ENCODE data around the gene EPB42.
"Not testable (repeated sequence)": the region's sequence is repeated elsewhere in the genome, so short reads cannot be mapped to it uniquely, and the experiment has no call there.

The EPB42 gene

DNA sequence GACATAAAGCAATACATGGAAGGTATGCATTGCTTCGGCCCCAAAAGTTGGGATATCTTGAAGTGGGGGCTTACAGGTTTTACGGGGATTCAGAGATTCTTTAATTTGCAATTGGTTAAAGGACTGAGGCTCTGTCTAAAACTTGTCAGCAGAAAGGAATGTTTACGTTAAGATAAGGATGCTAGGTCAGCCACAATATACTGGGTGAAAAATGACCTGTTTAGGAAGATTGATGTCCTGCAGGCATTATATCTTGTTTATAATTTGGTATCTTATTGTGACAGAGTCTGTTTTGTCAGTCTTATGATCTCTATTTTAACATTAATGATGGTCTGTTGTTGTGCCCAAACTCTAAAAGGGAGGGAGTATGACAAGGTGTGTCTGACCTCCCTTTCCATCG is 50.9 kb downstream of the EPB42 start:
- Histone ChIP-seq H3K9me3 (ENCODE audit: low read depth, low read length) (no peaks in the 10 kb centered on the region), H3K9ac (ENCODE audit: insufficient read length) (no peak overlapping the region), H3K4me3 (no peak overlapping the region), H3K36me3 (ENCODE audit: insufficient read depth, low read length) (no peaks in the 10 kb centered on the region), H3K27ac (no peak overlapping the region)
- no peak for DNase-seq (ENCODE audit: low read depth, low spot score)
- TF ChIP-seq EZH2 (IDR thresholded peaks at IDR 0.05) (no peak), POLR2AphosphoS5 (IDR thresholded peaks at IDR 0.05; ENCODE audit: borderline replicate concordance, low read depth, low read length) (no peak), FOXP2 (optimal IDR thresholded peaks at IDR 0.05; ENCODE audit: control extremely low read depth, extremely low read length, insufficient read depth) (no peak)

- H3K36me3 ChIP-seq (ENCODE audit: insufficient read depth, low read length) = no peaks in the 10 kb centered on the region
- H3K9me3 ChIP-seq (ENCODE audit: low read depth, low read length) = no peaks in the 10 kb centered on the region
- H3K9ac ChIP-seq (ENCODE audit: insufficient read length) = no peak overlapping the region
- H3K27ac ChIP-seq = no peak overlapping the region
- DNase-seq (ENCODE audit: low read depth, low spot score) = no peak
- H3K4me3 ChIP-seq = no peak overlapping the region
- no peak for TF ChIP-seq POLR2AphosphoS5 (IDR thresholded peaks at IDR 0.05; ENCODE audit: borderline replicate concordance, low read depth, low read length)
- TF ChIP-seq EZH2 (IDR thresholded peaks at IDR 0.05) = no peak
- TF ChIP-seq FOXP2 (optimal IDR thresholded peaks at IDR 0.05; ENCODE audit: control extremely low read depth, extremely low read length, insufficient read depth) = no peak
Observed at GRCh38 chr15:43168192-43169107, 52.4 kb downstream of the EPB42 start.

DNA sequence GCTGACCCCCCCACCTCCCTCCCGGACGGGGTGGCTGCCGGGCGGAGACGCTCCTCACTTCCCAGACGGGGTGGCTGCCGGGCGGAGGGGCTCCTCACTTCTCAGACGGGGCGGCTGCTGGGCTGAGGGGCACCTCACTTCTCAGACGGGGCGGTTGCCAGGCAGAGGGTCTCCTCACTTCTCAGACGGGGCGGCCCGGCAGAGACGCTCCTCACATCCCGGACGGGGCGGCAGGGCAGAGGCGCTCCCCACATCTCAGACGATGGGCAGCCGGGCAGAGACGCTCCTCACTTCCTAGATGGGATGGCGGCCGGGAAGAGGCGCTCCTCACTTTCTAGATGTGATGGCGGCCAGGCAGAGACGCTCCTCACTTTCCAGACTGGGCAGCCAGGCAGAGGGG is 53.6 kb downstream of the EPB42 start:
- H3K4me3 ChIP-seq; H3K9me3 ChIP-seq (ENCODE audit: low read depth, low read length); DNase-seq (ENCODE audit: low read depth, low spot score); H3K27ac ChIP-seq; H3K36me3 ChIP-seq (ENCODE audit: insufficient read depth, low read length); H3K9ac ChIP-seq (ENCODE audit: insufficient read length): not testable (repeated sequence)

- no peak for DNase-seq (ENCODE audit: low read depth, low spot score)
- Histone ChIP-seq H3K27ac (no peak overlapping the region), H3K9ac (ENCODE audit: insufficient read length) (no peak overlapping the region), H3K36me3 (ENCODE audit: insufficient read depth, low read length) (no peaks in the 10 kb centered on the region), H3K4me3 (no peak overlapping the region), H3K9me3 (ENCODE audit: low read depth, low read length) (no peaks in the 10 kb centered on the region)
- TF ChIP-seq POLR2AphosphoS5 (IDR thresholded peaks at IDR 0.05; ENCODE audit: borderline replicate concordance, low read depth, low read length) = no peak
- no peak for TF ChIP-seq EZH2 (IDR thresholded peaks at IDR 0.05)
- no peak for TF ChIP-seq FOXP2 (optimal IDR thresholded peaks at IDR 0.05; ENCODE audit: control extremely low read depth, extremely low read length, insufficient read depth)
Observed at GRCh38 chr15:43165801-43166325, 55.0 kb downstream of the EPB42 start.

GRCh38 chr15:43153269-43153668 is 67.5 kb downstream of the EPB42 start:
- no peaks in the 10 kb centered on the region for H3K9me3 ChIP-seq (ENCODE audit: low read depth, low read length)
- no peak overlapping the region for H3K9ac ChIP-seq (ENCODE audit: insufficient read length)
- H3K4me3 ChIP-seq = no peak overlapping the region
- H3K36me3 ChIP-seq (ENCODE audit: insufficient read depth, low read length) = no peaks in the 10 kb centered on the region
- H3K27ac ChIP-seq = no peak overlapping the region
- no peak for DNase-seq (ENCODE audit: low read depth, low spot score)
- TF ChIP-seq POLR2AphosphoS5 (IDR thresholded peaks at IDR 0.05; ENCODE audit: borderline replicate concordance, low read depth, low read length) = no peak
- TF ChIP-seq EZH2 (IDR thresholded peaks at IDR 0.05) = no peak
- no peak for TF ChIP-seq FOXP2 (optimal IDR thresholded peaks at IDR 0.05; ENCODE audit: control extremely low read depth, extremely low read length, insufficient read depth)

DNA sequence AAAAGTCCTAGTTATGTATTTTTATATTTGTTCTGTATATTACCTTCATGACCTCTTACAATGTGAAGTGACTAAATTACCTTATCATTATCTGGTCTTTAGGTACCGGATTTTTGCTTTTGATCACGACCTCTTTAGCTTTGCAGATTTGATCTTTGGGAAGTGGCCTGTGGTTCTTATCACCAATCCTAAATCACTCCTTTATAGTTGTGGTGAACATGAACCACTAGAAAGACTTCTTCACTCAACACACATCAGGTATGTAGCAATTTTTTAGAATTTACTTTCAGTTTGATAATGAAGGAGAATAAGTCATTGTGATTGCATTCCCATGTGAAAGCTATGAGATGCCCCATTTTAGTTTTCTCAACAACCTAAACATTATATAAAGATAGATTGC is 69.1 kb downstream of the EPB42 start:
- H3K9me3 ChIP-seq (ENCODE audit: low read depth, low read length) = no peaks in the 10 kb centered on the region
- DNase-seq (ENCODE audit: low read depth, low spot score) = no peak
- TF ChIP-seq EZH2 (IDR thresholded peaks at IDR 0.05) = no peak
- TF ChIP-seq POLR2AphosphoS5 (IDR thresholded peaks at IDR 0.05; ENCODE audit: borderline replicate concordance, low read depth, low read length) = no peak
- TF ChIP-seq FOXP2 (optimal IDR thresholded peaks at IDR 0.05; ENCODE audit: control extremely low read depth, extremely low read length, insufficient read depth) = no peak
- H3K4me3 ChIP-seq = no peak overlapping the region
- no peak overlapping the region for H3K9ac ChIP-seq (ENCODE audit: insufficient read length)
- H3K27ac ChIP-seq = no peak overlapping the region
- no peaks in the 10 kb centered on the region for H3K36me3 ChIP-seq (ENCODE audit: insufficient read depth, low read length)

- Histone ChIP-seq H3K4me3 (no peak overlapping the region), H3K36me3 (ENCODE audit: insufficient read depth, low read length) (no peaks in the 10 kb centered on the region), H3K9me3 (ENCODE audit: low read depth, low read length) (no peaks in the 10 kb centered on the region), H3K27ac (no peak overlapping the region), H3K9ac (ENCODE audit: insufficient read length) (no peak overlapping the region)
- DNase-seq (ENCODE audit: low read depth, low spot score) = no peak
- TF ChIP-seq POLR2AphosphoS5 (IDR thresholded peaks at IDR 0.05; ENCODE audit: borderline replicate concordance, low read depth, low read length) (no peak), EZH2 (IDR thresholded peaks at IDR 0.05) (no peak), FOXP2 (optimal IDR thresholded peaks at IDR 0.05; ENCODE audit: control extremely low read depth, extremely low read length, insufficient read depth) (no peak)
Observed at GRCh38 chr15:43150191-43150929, 70.5 kb downstream of the EPB42 start.

All from SK-N-MC (cell line).